HG03066 (cell line): ENCODE results near the gene PAFAH2.

Experiments
- ATAC-seq: cut with Tn5 transposase; IDR thresholded peaks from one replicate; pipeline ENCODE4 v1.9.1; 2021; ENCODE audit warnings: low read depth; ENCODE audit not compliant: unreplicated experiment

Gene PAFAH2

GRCh38 chr1:26031611-26032220, 33.9 kb upstream of the PAFAH2 start:
- no peak for ATAC-seq

- ATAC-seq = no peak
These were observed 33.3 kb upstream of the PAFAH2 start for GRCh38 chr1:26031196-26031595.

GRCh38 chr1:26029864-26030481, 32.1 kb upstream of the PAFAH2 start:
- ATAC-seq = no peak

GRCh38 chr1:26029054-26029863, 31.4 kb upstream of the PAFAH2 start:
- ATAC-seq = no peak

- no peak for ATAC-seq
These were observed 30.7 kb upstream of the PAFAH2 start for GRCh38 chr1:26028490-26028980.

GRCh38 chr1:26027716-26028489, 30.0 kb upstream of the PAFAH2 start:
- ATAC-seq = no peak

- ATAC-seq = no peak
These were observed 27.7 kb upstream of the PAFAH2 start for GRCh38 chr1:26025517-26025916.

GRCh38 chr1:26025060-26025459, 27.2 kb upstream of the PAFAH2 start:
- no peak for ATAC-seq

- ATAC-seq = no peak
These were observed 26.0 kb upstream of the PAFAH2 start for GRCh38 chr1:26023826-26024225.

- ATAC-seq = no peak
These were observed 25.1 kb upstream of the PAFAH2 start for GRCh38 chr1:26023009-26023408.

GRCh38 chr1:26022404-26022779, 24.5 kb upstream of the PAFAH2 start:
- ATAC-seq = no peak

GRCh38 chr1:26021647-26022403, 24.0 kb upstream of the PAFAH2 start, which contains the start of gene EXTL1:
Gene EXTL1 (plus strand): TSS chr1:26021775. CDS start chr1:26022647, 872 bp downstream.
- ATAC-seq = no peak

- ATAC-seq = no peak
These were observed 23.2 kb upstream of the PAFAH2 start for GRCh38 chr1:26020941-26021646.

- no peak for ATAC-seq
These were observed 22.5 kb upstream of the PAFAH2 start for GRCh38 chr1:26020330-26020768.

- no peak for ATAC-seq
These were observed 21.9 kb upstream of the PAFAH2 start for GRCh38 chr1:26019641-26020315.

GRCh38 chr1:26017606-26018005, 19.7 kb upstream of the PAFAH2 start:
- no peak for ATAC-seq

- no peak for ATAC-seq
These were observed 19.2 kb upstream of the PAFAH2 start for GRCh38 chr1:26016953-26017545.

GRCh38 chr1:26016258-26016952, 18.5 kb upstream of the PAFAH2 start:
- no peak for ATAC-seq
